Measurements from ENCODE around the gene FAM168B.
"Not testable (repeated sequence)": the region's sequence is repeated elsewhere in the genome, so short reads cannot be mapped to it uniquely, and the experiment has no call there.

FAM168B gene

GRCh38 chr2:131093006-131093695 lies at the start of gene FAM168B:
TSS of gene FAM168B (minus strand) at chr2:131093460. CDS start at chr2:131082646, 10,814 bp downstream.
- DNase-seq (ENCODE audit: insufficient read length, low spot score) (peak; percentile 84), FAIRE-seq (no peak)
- peak; percentile 82 for TF ChIP-seq POLR2A (IDR thresholded peaks at IDR 0.05; ENCODE audit: low read depth, low read length)

GRCh38 chr2:131142849-131143248 lies 49.6 kb upstream of the FAM168B start:
- no peak for TF ChIP-seq POLR2A (IDR thresholded peaks at IDR 0.05; ENCODE audit: low read depth, low read length)
- no peak for DNase-seq (ENCODE audit: insufficient read length, low spot score)
- FAIRE-seq: no peak

DNA sequence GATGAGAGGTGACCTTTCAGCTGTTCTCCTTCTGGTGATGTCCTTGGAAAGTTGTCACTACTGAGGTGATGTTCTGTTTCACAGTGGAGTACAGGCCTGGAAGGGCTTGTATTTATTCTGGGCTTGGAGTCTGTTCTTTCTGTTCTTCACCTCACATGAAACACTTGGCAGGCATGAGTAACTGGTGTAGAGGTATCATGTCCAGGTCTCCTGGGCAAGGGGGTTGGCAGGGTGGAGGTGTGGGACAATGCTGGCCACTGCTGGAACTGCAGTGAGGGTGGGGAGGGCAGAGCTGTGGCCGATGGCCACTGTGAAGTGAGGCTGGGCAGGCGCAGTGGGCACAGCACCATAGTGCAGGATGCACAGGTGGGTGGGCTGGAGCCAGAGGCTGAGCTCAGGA lies 47.3 kb upstream of the FAM168B start:
- DNase-seq (ENCODE audit: insufficient read length, low spot score) (no peak), FAIRE-seq (no peak)
- no peak for TF ChIP-seq POLR2A (IDR thresholded peaks at IDR 0.05; ENCODE audit: low read depth, low read length)

GRCh38 chr2:131132729-131133128 lies 39.5 kb upstream of the FAM168B start:
- no peak for TF ChIP-seq POLR2A (IDR thresholded peaks at IDR 0.05; ENCODE audit: low read depth, low read length)
- no peak for FAIRE-seq
- DNase-seq (ENCODE audit: insufficient read length, low spot score): no peak

- no peak for TF ChIP-seq POLR2A (IDR thresholded peaks at IDR 0.05; ENCODE audit: low read depth, low read length)
- no peak for DNase-seq (ENCODE audit: insufficient read length, low spot score)
- no peak for FAIRE-seq
Measured at GRCh38 chr2:131130298-131130596, 37.0 kb upstream of the FAM168B start.

DNA sequence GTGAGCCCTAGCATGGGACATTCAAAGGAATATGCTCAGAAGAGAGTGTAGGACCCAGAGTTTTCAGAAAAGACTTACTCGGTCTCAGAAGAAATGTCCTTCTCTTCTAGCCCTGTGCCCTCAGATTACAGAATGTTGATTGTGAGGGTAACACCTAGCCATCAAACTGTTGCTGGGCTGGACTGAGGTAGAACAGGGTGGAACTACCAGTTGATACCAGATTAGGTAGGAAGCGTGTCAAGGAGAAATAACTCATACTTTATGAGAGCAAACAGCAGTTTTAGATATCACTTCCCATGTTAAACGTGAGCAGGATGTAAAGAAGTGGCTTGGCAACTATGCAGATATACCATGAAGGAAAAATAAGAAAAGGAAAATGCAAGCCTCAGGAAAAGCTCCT lies 34.7 kb upstream of the FAM168B start:
- no peak for DNase-seq (ENCODE audit: insufficient read length, low spot score)
- FAIRE-seq: no peak
- no peak for TF ChIP-seq POLR2A (IDR thresholded peaks at IDR 0.05; ENCODE audit: low read depth, low read length)

GRCh38 chr2:131127076-131127475 lies 33.8 kb upstream of the FAM168B start:
- FAIRE-seq (no peak), DNase-seq (ENCODE audit: insufficient read length, low spot score) (no peak)

DNA sequence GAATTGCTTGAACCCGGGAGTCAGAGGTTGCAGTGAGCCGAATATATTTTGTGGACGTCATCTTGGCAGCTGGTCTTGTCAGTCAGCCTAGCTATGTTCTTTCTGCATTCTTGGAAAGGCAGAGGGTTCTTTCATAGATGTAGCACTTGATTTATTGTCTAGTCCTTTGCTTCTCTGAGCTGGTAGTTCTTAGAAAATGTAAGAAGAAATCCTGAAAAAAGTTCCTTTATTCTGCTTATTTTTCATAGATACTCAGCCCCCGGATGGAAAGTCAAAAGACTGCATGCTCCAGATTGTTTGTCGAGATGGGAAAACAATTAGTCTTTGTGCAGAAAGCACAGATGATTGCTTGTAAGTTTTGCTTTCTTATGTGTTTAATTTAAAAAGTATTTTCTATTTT lies 33.2 kb upstream of the FAM168B start:
- FAIRE-seq: no peak
- no peak for DNase-seq (ENCODE audit: insufficient read length, low spot score)
- TF ChIP-seq POLR2A (IDR thresholded peaks at IDR 0.05; ENCODE audit: low read depth, low read length): no peak

More at GRCh38 chr2:131127076-131127475, 33.8 kb upstream of the FAM168B start:
- no peak for TF ChIP-seq POLR2A (IDR thresholded peaks at IDR 0.05; ENCODE audit: low read depth, low read length)

GRCh38 chr2:131125195-131125757 lies 32.0 kb upstream of the FAM168B start:
- DNase-seq (ENCODE audit: insufficient read length, low spot score): no peak
- no peak for FAIRE-seq
- TF ChIP-seq POLR2A (IDR thresholded peaks at IDR 0.05; ENCODE audit: low read depth, low read length): no peak

GRCh38 chr2:131123192-131123591 lies 29.9 kb upstream of the FAM168B start:
- FAIRE-seq: no peak
- no peak for TF ChIP-seq POLR2A (IDR thresholded peaks at IDR 0.05; ENCODE audit: low read depth, low read length)
- no peak for DNase-seq (ENCODE audit: insufficient read length, low spot score)

- DNase-seq (ENCODE audit: insufficient read length, low spot score): no peak
- no peak for FAIRE-seq
- TF ChIP-seq POLR2A (IDR thresholded peaks at IDR 0.05; ENCODE audit: low read depth, low read length): no peak
Measured at GRCh38 chr2:131122496-131122895, 29.2 kb upstream of the FAM168B start.

DNA sequence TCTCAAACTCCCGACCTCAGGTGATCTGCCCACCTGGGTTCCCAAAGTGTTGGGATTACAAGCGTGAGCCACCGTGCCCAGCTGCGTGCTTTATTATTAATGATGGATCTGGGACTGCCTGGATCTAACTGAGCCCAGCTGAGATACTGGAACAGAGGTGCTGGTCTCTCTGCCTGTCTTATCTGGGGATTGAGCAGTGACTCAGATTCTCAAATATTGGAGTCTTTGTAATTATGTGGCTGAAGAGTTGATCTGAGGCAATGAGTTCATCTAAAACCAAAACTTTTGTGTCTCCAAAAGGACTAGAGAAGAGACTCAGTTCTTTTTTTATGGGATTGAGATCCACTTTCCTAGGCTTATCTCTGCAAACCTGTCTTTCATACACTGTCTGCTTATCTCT lies 28.2 kb upstream of the FAM168B start:
- no peak for TF ChIP-seq POLR2A (IDR thresholded peaks at IDR 0.05; ENCODE audit: low read depth, low read length)
- FAIRE-seq (no peak), DNase-seq (ENCODE audit: insufficient read length, low spot score) (no peak)

GRCh38 chr2:131120815-131121317 lies 27.6 kb upstream of the FAM168B start:
- no peak for FAIRE-seq
- no peak for TF ChIP-seq POLR2A (IDR thresholded peaks at IDR 0.05; ENCODE audit: low read depth, low read length)
- no peak for DNase-seq (ENCODE audit: insufficient read length, low spot score)

DNA sequence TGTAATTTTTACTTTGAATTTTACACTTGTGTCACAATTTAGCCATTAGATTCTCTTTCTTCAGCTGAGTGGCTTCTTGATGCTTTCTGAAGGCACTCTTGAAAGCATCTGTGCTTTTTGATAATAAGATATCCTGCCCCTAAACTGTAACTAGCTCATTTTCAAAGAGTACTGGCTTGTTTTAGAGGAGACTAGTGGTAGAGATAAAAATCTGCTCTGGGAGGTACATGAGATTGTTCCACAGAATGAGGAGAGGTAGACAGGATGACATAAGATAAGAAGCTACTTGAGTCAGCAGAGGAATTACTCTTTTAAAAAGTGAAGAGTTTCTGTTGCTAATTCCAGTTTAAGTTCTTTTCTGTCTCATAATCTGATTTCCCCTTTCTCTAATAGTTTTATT lies 22.5 kb upstream of the FAM168B start:
- FAIRE-seq (no peak), DNase-seq (ENCODE audit: insufficient read length, low spot score) (no peak)
- no peak for TF ChIP-seq POLR2A (IDR thresholded peaks at IDR 0.05; ENCODE audit: low read depth, low read length)

GRCh38 chr2:131114950-131115349 lies 21.7 kb upstream of the FAM168B start:
- FAIRE-seq; DNase-seq (ENCODE audit: insufficient read length, low spot score): not testable (repeated sequence)

Measured in H54 (cell line).